Smooth muscle cell (in vitro differentiated cells): ENCODE data around the gene RTBDN. TPM values are rescaled to one million over a fixed set of nuclear protein-coding genes. Genes with fewer than 3 reads are reported as not detected.

Experiments
- DNase-seq: peaks from one replicate; lab custom pipeline; 2025; ENCODE audit not compliant: unreplicated experiment; lab: John Stamatoyannopoulos, UW
- H2AFZ ChIP-seq: fragments of 200-600 bp; sonication (generic); 2 replicates; pipeline ENCODE4 v1.6.0; 2016; ENCODE audit warnings: antibody characterized with exemption, low read depth, mild to moderate bottlenecking
- H3F3A ChIP-seq: fragments of 200-600 bp; sonication (generic); 2 replicates; pipeline ENCODE4 v1.6.0; 2017; ENCODE audit warnings: antibody characterized with exemption, low read depth
- H3K27ac ChIP-seq: fragments of 200-600 bp; sonication (generic); 2 replicates; pipeline ENCODE4 v1.5.1; 2016; ENCODE audit warnings: low read depth, mild to moderate bottlenecking
- H3K27me3 ChIP-seq: fragments of 200-600 bp; sonication (generic); 2 replicates; pipeline ENCODE4 v1.6.1; 2016; ENCODE audit warnings: low read depth, mild to moderate bottlenecking
- H3K36me3 ChIP-seq: fragments of 200-600 bp; sonication (generic); 2 replicates; pipeline ENCODE4 v1.5.1; 2016; ENCODE audit warnings: low read depth
- H3K4me1 ChIP-seq: fragments of 200-600 bp; sonication (generic); 2 replicates; pipeline ENCODE4 v1.5.1; 2016; ENCODE audit warnings: low read depth
- H3K4me2 ChIP-seq: fragments of 200-600 bp; sonication (generic); 2 replicates; pipeline ENCODE4 v1.6.0; 2016; ENCODE audit warnings: mild to moderate bottlenecking
- H3K4me3 ChIP-seq: fragments of 200-600 bp; sonication (generic); 2 replicates; pipeline ENCODE4 v1.5.1; 2016; ENCODE audit warnings: mild to moderate bottlenecking
- H3K79me2 ChIP-seq: fragments of 200-600 bp; sonication (generic); 2 replicates; pipeline ENCODE4 v1.6.0; 2016; ENCODE audit warnings: low read depth, mild to moderate bottlenecking
- H3K9ac ChIP-seq: fragments of 200-600 bp; sonication (generic); 2 replicates; pipeline ENCODE4 v1.6.0; 2016; ENCODE audit warnings: low read depth
- H3K9me3 ChIP-seq: fragments of 200-600 bp; sonication (generic); replicated peaks from 2 replicates; pipeline ENCODE4 v1.5.1; 2016; ENCODE audit warnings: low read depth
- H4K20me1 ChIP-seq: fragments of 200-600 bp; sonication (generic); 2 replicates; pipeline ENCODE4 v1.6.0; 2016; ENCODE audit warnings: low read depth
- WGBS: methylation state at CpG from one replicate; pipeline ENCODE4 v1.1.7; 2016; ENCODE audit warnings: low lambda C conversion rate; 5-methylcytosine and 5-hydroxymethylcytosine counted together
- polyA plus RNA-seq: library from polyadenylated mRNA; unstranded; fragments of >200 nt; fragmentation: Nextera tagmentation; extraction: Ambion mirVana; gene quantifications from 2 replicates; pipeline ENCODE4 v1.2.1, GENCODE V29; 2016
- total RNA-seq: library from RNA; depleted of rRNA; stranded (reverse); fragments of >200 nt; gene quantifications from 2 replicates; pipeline ENCODE4 v1.2.3, GENCODE V29; 2014
- TF ChIP-seq, protein P1 (sequence below): fragments of 200-600 bp; sonication (generic); IDR thresholded peaks from 2 replicates; pipeline ENCODE4 v1.5.1; 2017; ENCODE audit warnings: borderline replicate concordance, mild to moderate bottlenecking, antibody characterized with exemption; ENCODE audit not compliant: insufficient read depth, poor library complexity, severe bottlenecking

Gene RTBDN
- total and polyA plus RNA-seq, 2 experiments from 2014 or later: 1.7 TPM; not detected in 1

GRCh38 chr19:12796146-12797071 lies 38.0 kb downstream of the RTBDN start:
- no peak overlapping the region for H3K4me3 ChIP-seq
- peaks cover 5% of the 10 kb centered on the region for H3K4me1 ChIP-seq
- no peaks in the 10 kb centered on the region for H3K36me3 ChIP-seq
- no peak overlapping the region for H2AFZ ChIP-seq
- TF ChIP-seq, protein P1, sequence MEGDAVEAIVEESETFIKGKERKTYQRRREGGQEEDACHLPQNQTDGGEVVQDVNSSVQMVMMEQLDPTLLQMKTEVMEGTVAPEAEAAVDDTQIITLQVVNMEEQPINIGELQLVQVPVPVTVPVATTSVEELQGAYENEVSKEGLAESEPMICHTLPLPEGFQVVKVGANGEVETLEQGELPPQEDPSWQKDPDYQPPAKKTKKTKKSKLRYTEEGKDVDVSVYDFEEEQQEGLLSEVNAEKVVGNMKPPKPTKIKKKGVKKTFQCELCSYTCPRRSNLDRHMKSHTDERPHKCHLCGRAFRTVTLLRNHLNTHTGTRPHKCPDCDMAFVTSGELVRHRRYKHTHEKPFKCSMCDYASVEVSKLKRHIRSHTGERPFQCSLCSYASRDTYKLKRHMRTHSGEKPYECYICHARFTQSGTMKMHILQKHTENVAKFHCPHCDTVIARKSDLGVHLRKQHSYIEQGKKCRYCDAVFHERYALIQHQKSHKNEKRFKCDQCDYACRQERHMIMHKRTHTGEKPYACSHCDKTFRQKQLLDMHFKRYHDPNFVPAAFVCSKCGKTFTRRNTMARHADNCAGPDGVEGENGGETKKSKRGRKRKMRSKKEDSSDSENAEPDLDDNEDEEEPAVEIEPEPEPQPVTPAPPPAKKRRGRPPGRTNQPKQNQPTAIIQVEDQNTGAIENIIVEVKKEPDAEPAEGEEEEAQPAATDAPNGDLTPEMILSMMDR: peak; percentile 85
- H3K4me2 ChIP-seq: peak overlapping the region; percentile 47
- H4K20me1 ChIP-seq: peaks cover 30% of the 10 kb centered on the region
- no peak overlapping the region for H3K9ac ChIP-seq
- H3K27me3 ChIP-seq: no peaks in the 10 kb centered on the region
- H3K27ac ChIP-seq: peak overlapping the region; percentile 96
- peaks cover 25% of the 10 kb centered on the region for H3K79me2 ChIP-seq
- WGBS: 6% methylated on average over 18 of the region's 18 CpGs
- H3K9me3 ChIP-seq: no peaks in the 10 kb centered on the region
- no peak for DNase-seq
- H3F3A ChIP-seq: peaks cover 25% of the 10 kb centered on the region

DNA sequence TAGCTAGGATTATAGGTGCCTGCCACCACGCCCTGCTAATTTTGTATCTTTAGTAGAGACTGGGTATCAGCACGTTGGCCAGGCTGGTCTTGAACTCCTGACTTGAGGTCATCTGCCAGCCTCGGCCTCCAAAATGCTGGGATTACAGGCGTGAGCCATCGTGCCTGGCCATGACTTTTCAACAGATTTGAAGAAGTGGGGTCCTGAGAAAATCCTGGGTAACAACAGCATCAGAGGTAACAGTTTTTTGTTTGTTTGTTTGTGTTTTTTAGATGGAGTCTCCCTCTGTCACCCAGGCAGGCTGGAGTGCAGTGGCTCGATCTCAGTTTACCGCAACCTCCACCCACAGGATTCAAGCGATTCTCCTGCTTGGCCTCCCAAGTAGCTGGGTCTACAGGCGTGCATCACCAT lies 39.4 kb downstream of the RTBDN start:
- Histone ChIP-seq H3K27ac (peak overlapping the region; percentile 96), H4K20me1 (peaks cover 24% of the 10 kb centered on the region), H3K36me3 (no peaks in the 10 kb centered on the region), H3F3A (peaks cover 30% of the 10 kb centered on the region), H3K4me1 (peaks cover 9% of the 10 kb centered on the region), H3K79me2 (peaks cover 20% of the 10 kb centered on the region), H3K4me2 (peak overlapping the region; percentile 93), H3K9ac (no peak overlapping the region), H3K4me3 (peak overlapping the region; percentile 4), H3K9me3 (no peaks in the 10 kb centered on the region), H2AFZ (no peak overlapping the region), H3K27me3 (no peaks in the 10 kb centered on the region)
- DNase-seq: no peak
- WGBS: 88% methylated on average over 9 of the region's 9 CpGs
- TF ChIP-seq, protein P1: no peak

- no peaks in the 10 kb centered on the region for H3K9me3 ChIP-seq
- peaks cover 9% of the 10 kb centered on the region for H3K4me1 ChIP-seq
- TF ChIP-seq, protein P1: no peak
- H3F3A ChIP-seq: peaks cover 31% of the 10 kb centered on the region
- H3K36me3 ChIP-seq: no peaks in the 10 kb centered on the region
- no peak for DNase-seq
- no peaks in the 10 kb centered on the region for H3K27me3 ChIP-seq
- H3K9ac ChIP-seq: peak overlapping the region; percentile 99
- peaks cover 20% of the 10 kb centered on the region for H3K79me2 ChIP-seq
- WGBS: 55% methylated on average over 7 of the region's 7 CpGs
- peak overlapping the region; percentile 93 for H3K4me2 ChIP-seq
- H3K27ac ChIP-seq: peak overlapping the region; percentile 96
- peaks cover 24% of the 10 kb centered on the region for H4K20me1 ChIP-seq
- H3K4me3 ChIP-seq: peak overlapping the region; percentile 98
- no peak overlapping the region for H2AFZ ChIP-seq
Measured at GRCh38 chr19:12794196-12794941, 40.0 kb downstream of the RTBDN start.
